Coronary artery (tissue), 2 donors: ENCODE data around the gene FOXD2.

ENCODE experiments used
- DNase-seq: peaks from one replicate; pipeline ENCODE4 v3.0.0-alpha.2; 2017; ENCODE audit warnings: low spot score
- H3K27ac ChIP-seq, 2 donors: fragments of 200-600 bp; sonication (generic); one replicate each; pipeline ENCODE4 v1.5.1; 2016 to 2019
- H3K4me3 ChIP-seq: fragments of 200-600 bp; sonication (generic); 2 replicates; pipeline ENCODE4 v1.5.1; 2016; ENCODE audit warnings: mild to moderate bottlenecking, moderate library complexity
- CTCF ChIP-seq: fragments of 200-600 bp; sonication (generic); IDR thresholded peaks from one replicate; pipeline ENCODE4 v1.5.1; 2019; ENCODE audit warnings: antibody characterized with exemption

FOXD2 gene

GRCh38 chr1:47439819-47440598, 2.2 kb downstream of the FOXD2 start:
- DNase-seq = no peak
- Histone ChIP-seq H3K4me3 (no peak overlapping the region), H3K27ac (no peak overlapping the region)
- no peak for TF ChIP-seq CTCF

GRCh38 chr1:47440599-47441081, 2.8 kb downstream of the FOXD2 start:
- DNase-seq = no peak
- Histone ChIP-seq H3K27ac (no peak overlapping the region), H3K4me3 (no peak overlapping the region)
- no peak for TF ChIP-seq CTCF

GRCh38 chr1:47441450-47442106, 3.7 kb downstream of the FOXD2 start:
- DNase-seq = no peak
- H3K27ac ChIP-seq = no peak overlapping the region
- no peak overlapping the region for H3K4me3 ChIP-seq
- no peak for TF ChIP-seq CTCF

GRCh38 chr1:47442202-47442601, 4.4 kb downstream of the FOXD2 start:
- H3K4me3 ChIP-seq = no peak overlapping the region
- DNase-seq = no peak
- H3K27ac ChIP-seq = no peak overlapping the region
- no peak for TF ChIP-seq CTCF

GRCh38 chr1:47442842-47443529, 5.1 kb downstream of the FOXD2 start:
- no peak for DNase-seq
- H3K4me3 ChIP-seq = no peak overlapping the region
- H3K27ac ChIP-seq = no peak overlapping the region
- no peak for TF ChIP-seq CTCF

GRCh38 chr1:47443530-47444296, 5.9 kb downstream of the FOXD2 start:
- TF ChIP-seq CTCF = no peak
- no peak for DNase-seq
- peak overlapping the region; percentile 58 for H3K4me3 ChIP-seq
- no peak overlapping the region for H3K27ac ChIP-seq
